Liver (tissue), 9 donors: Measurements from ENCODE around the gene MYO9A. TPM values are rescaled to one million over a fixed set of nuclear protein-coding genes. Genes with fewer than 3 reads are reported as not detected.

Source experiments
- DNase-seq: peaks from one replicate; pipeline ENCODE4 v3.0.0-alpha.2; 2017; ENCODE audit warnings: low spot score
- H3K27ac ChIP-seq, 2 donors: one replicate each; pipeline ENCODE4 v1.7.0; 2013; ENCODE audit warnings: inconsistent platforms in 2 of 2, low read length in 2 of 2, control low read depth in 1 of 2, low read depth in 1 of 2, mild to moderate bottlenecking in 1 of 2
- H3K27me3 ChIP-seq, 4 donors: one replicate each; pipeline versions ENCODE4 v1.6.1 to v1.7.0; 2013; ENCODE audit warnings: low read length in 3 of 4, inconsistent platforms in 1 of 4, mild to moderate bottlenecking in 1 of 4, moderate library complexity in 1 of 4; ENCODE audit not compliant: control insufficient read depth in 4 of 4, insufficient read depth in 4 of 4
- H3K36me3 ChIP-seq, 4 donors: one replicate each; pipeline versions ENCODE4 v1.6.1 to v1.7.0; 2013; ENCODE audit warnings: low read length in 3 of 4, mild to moderate bottlenecking in 3 of 4, low read depth in 1 of 4, moderate library complexity in 1 of 4; ENCODE audit not compliant: control insufficient read depth in 4 of 4, insufficient read depth in 3 of 4
- H3K4me1 ChIP-seq, 4 donors: one replicate each; pipeline versions ENCODE4 v1.6.1 to v1.7.0; 2013; ENCODE audit warnings: low read length in 3 of 4, mild to moderate bottlenecking in 3 of 4, moderate library complexity in 1 of 4; ENCODE audit not compliant: control insufficient read depth in 4 of 4, insufficient read depth in 4 of 4
- H3K4me3 ChIP-seq, 3 donors: one replicate each; pipeline versions ENCODE4 v1.6.1 to v1.7.0; 2013; ENCODE audit warnings: low read length in 3 of 3, control low read depth in 1 of 3, low read depth in 1 of 3, mild to moderate bottlenecking in 1 of 3
- H3K9ac ChIP-seq, 2 donors: one replicate each; pipeline ENCODE4 v1.7.0; 2013; ENCODE audit warnings: low read length in 2 of 2, mild to moderate bottlenecking in 2 of 2, moderate library complexity in 2 of 2, control low read depth in 1 of 2, low read depth in 1 of 2
- H3K9me3 ChIP-seq, 4 donors: one replicate each; pipeline versions ENCODE4 v1.6.1 to v1.7.0; 2013; ENCODE audit warnings: low read length in 3 of 4; ENCODE audit not compliant: control insufficient read depth in 4 of 4
- ATF3 ChIP-seq: IDR thresholded peaks from 2 replicates; pipeline ENCODE4 v1.6.1; 2016; ENCODE audit warnings: antibody characterized with exemption
- CTCF ChIP-seq: fragments of 150-350 bp; IDR thresholded peaks from 2 replicates; pipeline ENCODE4 v1.5.1; 2017; ENCODE audit warnings: improper control_type of control experiment, low read depth, low read length; ENCODE audit not compliant: missing input control
- EGR1 ChIP-seq, 2 donors: IDR thresholded peaks; 2 replicates each; pipeline ENCODE4 v1.6.1; 2016 to 2018; ENCODE audit warnings: antibody characterized with exemption in 2 of 2, low read depth in 2 of 2
- FOXA1 ChIP-seq: IDR thresholded peaks from 2 replicates; pipeline ENCODE4 v1.6.1; 2016; ENCODE audit warnings: antibody characterized with exemption
- FOXA2 ChIP-seq: IDR thresholded peaks from 2 replicates; pipeline ENCODE4 v1.6.1; 2016; ENCODE audit warnings: antibody characterized with exemption
- GABPA ChIP-seq, 2 donors: IDR thresholded peaks in 1 of 2; conservative IDR thresholded peaks in 1 of 2; 2 replicates each; pipeline ENCODE4 v1.6.1; 2016; ENCODE audit warnings: antibody characterized with exemption in 2 of 2, mild to moderate bottlenecking in 1 of 2, moderate library complexity in 1 of 2
- HNF4A ChIP-seq, 2 donors: conservative IDR thresholded peaks; 2 replicates each; pipeline ENCODE4 v1.6.1; 2016; ENCODE audit warnings: antibody characterized with exemption in 2 of 2, mild to moderate bottlenecking in 2 of 2
- HNF4G ChIP-seq: IDR thresholded peaks from 2 replicates; pipeline ENCODE4 v1.6.1; 2016; ENCODE audit warnings: antibody characterized with exemption
- JUND ChIP-seq, 2 donors: IDR thresholded peaks; 2 replicates each; pipeline ENCODE4 v1.6.1; 2016; ENCODE audit warnings: antibody characterized with exemption in 2 of 2
- MAX ChIP-seq: IDR thresholded peaks from 2 replicates; pipeline ENCODE4 v1.6.1; 2016; ENCODE audit warnings: antibody characterized with exemption
- NR2F2 ChIP-seq: IDR thresholded peaks from 2 replicates; pipeline ENCODE4 v1.6.1; 2016; ENCODE audit warnings: antibody characterized with exemption
- RAD21 ChIP-seq, 2 donors: IDR thresholded peaks; 2 replicates each; pipeline ENCODE4 v1.6.1; 2016; ENCODE audit warnings: antibody characterized with exemption in 2 of 2, mild to moderate bottlenecking in 2 of 2
- REST ChIP-seq: IDR thresholded peaks from 2 replicates; pipeline ENCODE4 v1.6.1; 2016; ENCODE audit warnings: antibody characterized with exemption, mild to moderate bottlenecking
- RXRA ChIP-seq, 2 donors: IDR thresholded peaks; 2 replicates each; pipeline ENCODE4 v1.6.1; 2017 to 2018; ENCODE audit warnings: antibody characterized with exemption in 2 of 2, mild to moderate bottlenecking in 1 of 2
- SP1 ChIP-seq: IDR thresholded peaks from 2 replicates; pipeline ENCODE4 v1.6.1; 2018; ENCODE audit warnings: antibody characterized with exemption, mild to moderate bottlenecking
- TAF1 ChIP-seq: conservative IDR thresholded peaks from 2 replicates; pipeline ENCODE4 v1.6.1; 2016; ENCODE audit warnings: antibody characterized with exemption, mild to moderate bottlenecking
- YY1 ChIP-seq: IDR thresholded peaks from 2 replicates; pipeline ENCODE4 v1.6.1; 2016; ENCODE audit warnings: antibody characterized with exemption, mild to moderate bottlenecking
- ZBTB33 ChIP-seq: IDR thresholded peaks from 2 replicates; pipeline ENCODE4 v1.6.1; 2016; ENCODE audit warnings: antibody characterized with exemption
- WGBS: extraction: QIAGEN DNeasy Blood & Tissue Kit; methylation state at CpG from one replicate; pipeline ENCODE4 v1.1.7; 2013; 5-methylcytosine and 5-hydroxymethylcytosine counted together
- polyA plus RNA-seq, 2 donors: library from polyadenylated mRNA; stranded (reverse) in 1 of 2; unstranded in 1 of 2; fragments of 200-250 nt in 1 of 2; fragments of >200 nt in 1 of 2; fragmentation: Nextera tagmentation in 1 of 2; extraction: Ambion mirVana in 1 of 2; gene quantifications; one replicate each; pipeline versions ENCODE4 v1.2.1 to v1.2.3, GENCODE V29; 2013 to 2015
- total RNA-seq, 2 donors: library from RNA; depleted of rRNA; stranded (reverse); fragments of >200 nt; gene quantifications; one replicate each; pipeline ENCODE4 v1.2.3, GENCODE V29; 2014
- donor health status: healthy.
- donor health status: healthy.
- donor health status: healthy.
- donor health status: healthy.
- donor health status: healthy.

MYO9A gene
- total and polyA plus RNA-seq, 4 donors, result 1.4 to 14.9 (median 8.4) TPM

- Histone ChIP-seq H3K27me3 (no peaks in the 10 kb centered on the region), H3K4me1 (no peaks in the 10 kb centered on the region), H3K27ac (no peak overlapping the region), H3K9ac (no peak overlapping the region), H3K9me3 (no peaks in the 10 kb centered on the region), H3K4me3 (no peak overlapping the region), H3K36me3 (peaks cover 0 to 3% (median under 1%) of the 10 kb centered on the region in 4 donors)
- TF ChIP-seq GABPA (IDR thresholded peaks at IDR 0.05 in 1 of 2, conservative IDR thresholded peaks at IDR 0.05 in 1 of 2) (no peak), FOXA1 (no peak), EGR1 (IDR thresholded peaks at IDR 0.05; ENCODE audit: low read depth in 2 of 2) (no peak), MAX (no peak), JUND (IDR thresholded peaks at IDR 0.05) (no peak), TAF1 (no peak), CTCF (no peak), RAD21 (IDR thresholded peaks at IDR 0.05) (no peak), RXRA (IDR thresholded peaks at IDR 0.05) (no peak), SP1 (no peak), YY1 (no peak), HNF4A (conservative IDR thresholded peaks at IDR 0.05) (no peak)
- DNase-seq, result no peak
- 87% methylated on average over 3 of the region's 3 CpGs for WGBS
Observed at GRCh38 chr15:71892335-71892734, 225.6 kb downstream of the MYO9A start.

GRCh38 chr15:71891026-71891425 is 226.9 kb downstream of the MYO9A start:
- H3K27ac ChIP-seq, result no peak overlapping the region
- WGBS, result 88% methylated on average over 4 of the region's 4 CpGs
- H3K4me1 ChIP-seq, result no peaks in the 10 kb centered on the region
- H3K36me3 ChIP-seq, result peaks cover 0 to 5% (median under 1%) of the 10 kb centered on the region in 4 donors
- H3K4me3 ChIP-seq, result no peak overlapping the region
- TF ChIP-seq NR2F2 (no peak), REST (no peak), ZBTB33 (no peak), HNF4A (conservative IDR thresholded peaks at IDR 0.05) (no peak), EGR1 (IDR thresholded peaks at IDR 0.05; ENCODE audit: low read depth in 2 of 2) (no peak), MAX (no peak), JUND (IDR thresholded peaks at IDR 0.05) (no peak), RXRA (IDR thresholded peaks at IDR 0.05) (no peak), HNF4G (no peak), FOXA2 (no peak), TAF1 (no peak), CTCF (no peak), GABPA (IDR thresholded peaks at IDR 0.05 in 1 of 2, conservative IDR thresholded peaks at IDR 0.05 in 1 of 2) (no peak), FOXA1 (no peak), RAD21 (IDR thresholded peaks at IDR 0.05) (no peak), SP1 (no peak), YY1 (no peak), ATF3 (no peak)
- H3K27me3 ChIP-seq, result no peaks in the 10 kb centered on the region
- H3K9me3 ChIP-seq, result no peaks in the 10 kb centered on the region
- no peak overlapping the region for H3K9ac ChIP-seq
- no peak for DNase-seq
